HG03442 (cell line): ENCODE measurements around the gene CFAP46.
"Not testable (repeated sequence)": the region's sequence is repeated elsewhere in the genome, so short reads cannot be mapped to it uniquely, and the experiment has no call there.

ENCODE experiments used
- ATAC-seq: cut with Tn5 transposase; IDR thresholded peaks from one replicate; pipeline ENCODE4 v1.9.1; 2021; ENCODE audit warnings: mild to moderate bottlenecking, moderate library complexity; ENCODE audit not compliant: unreplicated experiment

CFAP46 gene

GRCh38 chr10:132902656-132903575, 39.5 kb downstream of the CFAP46 start:
- not testable (repeated sequence) for ATAC-seq

- no peak for ATAC-seq
Observed at GRCh38 chr10:132901351-132901750, 41.0 kb downstream of the CFAP46 start.

DNA sequence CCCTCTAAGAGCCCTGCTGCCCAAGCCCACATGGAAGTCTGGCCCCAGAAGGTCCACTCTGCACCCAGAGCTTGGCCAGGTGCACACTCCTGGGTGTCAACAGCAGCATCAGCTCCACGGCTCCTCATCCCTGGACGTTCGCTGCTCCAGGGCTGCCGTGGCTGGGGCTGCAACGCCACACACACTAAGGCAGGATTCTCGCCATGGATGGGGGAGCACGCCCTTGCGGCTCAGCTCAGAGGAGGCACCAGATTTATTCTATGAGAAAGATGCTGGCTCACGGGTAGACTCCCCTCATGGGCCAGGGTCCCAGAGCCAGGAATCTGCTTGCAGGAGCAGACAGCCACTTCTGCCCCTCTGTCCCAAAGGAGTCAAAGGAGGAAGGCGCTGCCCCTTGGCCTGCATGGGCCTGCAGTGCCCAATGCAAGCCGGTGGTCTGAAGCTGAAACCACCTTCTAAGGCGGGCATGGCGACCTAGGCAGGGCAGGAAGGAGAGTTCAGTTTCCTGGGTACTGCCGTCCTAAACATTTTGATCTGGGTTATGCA, 42.1 kb downstream of the CFAP46 start:
- no peak for ATAC-seq

- ATAC-seq = no peak
Observed at GRCh38 chr10:132899751-132900065, 42.7 kb downstream of the CFAP46 start.

DNA sequence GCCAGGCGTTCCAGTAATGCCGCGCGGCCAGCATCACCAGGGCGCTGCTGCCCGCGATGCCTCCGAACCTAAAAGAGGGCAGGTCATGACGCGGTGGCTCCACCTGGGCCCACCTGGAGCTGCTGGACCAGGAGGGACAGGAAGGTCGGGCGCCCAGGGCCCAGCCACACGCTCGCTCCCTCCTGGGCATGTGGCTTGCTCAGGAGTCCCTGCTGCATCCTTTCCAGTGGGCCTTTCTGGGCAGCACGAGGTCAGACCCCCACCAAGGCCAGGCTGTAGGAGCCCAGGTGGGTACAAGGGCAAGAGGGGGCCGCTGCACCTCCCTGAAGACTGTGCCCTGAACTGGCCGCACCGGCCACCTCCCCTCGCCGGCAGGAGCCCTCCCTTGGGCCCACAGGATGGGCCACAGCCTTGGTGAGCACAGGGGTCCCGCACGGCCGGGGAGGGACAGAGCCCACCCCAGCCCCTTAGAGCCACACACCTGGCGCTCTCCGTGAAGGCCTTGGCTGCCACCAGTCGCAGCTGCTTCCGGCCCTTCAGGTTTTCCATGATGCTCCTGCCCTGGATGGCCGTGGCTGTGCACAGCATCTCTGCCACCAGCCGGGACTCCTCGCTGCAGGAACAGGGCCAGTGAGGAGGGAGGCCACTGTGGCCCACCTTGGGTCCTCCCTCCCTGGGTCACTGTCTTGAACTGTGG, 43.2 kb downstream of the CFAP46 start:
- ATAC-seq = no peak

DNA sequence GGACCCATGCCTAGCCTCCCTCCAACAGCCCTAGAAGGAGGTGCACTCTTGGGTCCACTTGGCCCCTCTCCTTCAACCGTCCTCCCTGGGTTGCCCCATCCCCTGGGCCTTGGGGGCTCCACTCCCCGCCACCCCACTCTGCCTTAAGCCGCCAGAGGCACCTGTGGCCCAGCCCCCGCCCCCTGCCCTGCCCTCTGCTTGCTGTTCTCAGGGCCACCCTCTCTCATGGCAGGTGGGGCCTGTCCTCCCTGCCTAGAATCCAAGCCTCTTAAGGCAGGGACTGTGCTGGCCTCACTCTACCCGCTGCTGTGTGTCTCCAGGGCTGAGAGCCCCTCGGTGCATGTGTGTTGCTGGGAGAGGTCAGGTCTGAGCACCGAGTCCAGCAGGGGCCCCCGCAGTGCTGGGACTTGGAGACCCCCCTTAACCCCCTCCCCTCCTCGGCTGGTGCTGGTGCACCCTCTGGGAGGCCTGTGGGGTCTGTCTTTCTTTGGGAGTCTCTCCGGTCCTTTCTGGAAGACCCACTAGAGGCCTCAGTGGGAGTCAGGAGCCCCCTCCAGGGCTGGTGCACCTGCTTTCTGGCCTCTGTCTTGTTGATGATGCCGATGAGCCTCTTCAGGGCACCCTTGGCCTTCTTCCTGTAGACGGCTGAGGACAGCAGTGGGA, 43.8 kb downstream of the CFAP46 start:
- no peak for ATAC-seq

DNA sequence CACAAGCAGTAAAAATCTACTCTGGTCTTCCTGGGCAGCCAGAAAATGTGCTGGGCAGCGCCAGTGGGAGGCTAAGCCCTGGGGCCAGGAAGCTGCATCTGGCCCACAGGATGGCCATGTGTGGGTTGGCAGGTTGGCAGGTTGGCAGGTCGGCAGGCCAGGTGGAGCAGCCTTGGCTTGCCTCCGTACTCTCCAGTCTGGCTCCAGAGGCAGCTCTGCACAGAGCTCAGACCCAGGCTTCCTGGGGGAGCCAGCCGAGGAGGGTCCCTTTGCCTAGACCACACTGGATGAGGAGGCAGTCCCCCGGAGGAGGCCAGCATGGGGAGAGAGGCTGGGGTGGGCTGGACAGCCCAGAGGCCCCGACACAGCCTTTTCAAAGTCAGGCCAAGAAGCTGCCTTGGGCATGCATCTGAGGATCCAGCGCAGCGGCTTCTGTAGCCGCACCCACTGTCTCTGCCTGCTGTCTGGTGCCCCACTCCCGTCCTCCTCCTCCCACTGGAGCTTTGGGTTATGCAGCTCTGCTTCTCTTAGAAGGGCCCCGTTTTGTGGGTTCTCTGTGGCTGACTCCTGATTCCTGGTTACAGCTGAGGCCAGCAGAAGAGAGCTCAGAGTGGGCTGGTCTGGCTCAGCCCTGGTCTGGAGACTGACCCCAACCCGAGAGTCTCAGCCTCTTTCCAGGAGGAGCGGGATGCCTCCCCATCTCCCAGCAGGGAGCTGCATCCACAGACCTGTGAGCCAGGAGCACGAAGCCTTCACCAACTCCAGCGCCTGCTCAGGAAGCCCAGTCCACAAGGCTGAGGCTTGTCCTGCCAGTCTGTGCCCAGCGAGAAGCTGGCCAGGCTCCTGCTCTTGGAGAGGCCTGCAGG, 44.6 kb downstream of the CFAP46 start:
- no peak for ATAC-seq

DNA sequence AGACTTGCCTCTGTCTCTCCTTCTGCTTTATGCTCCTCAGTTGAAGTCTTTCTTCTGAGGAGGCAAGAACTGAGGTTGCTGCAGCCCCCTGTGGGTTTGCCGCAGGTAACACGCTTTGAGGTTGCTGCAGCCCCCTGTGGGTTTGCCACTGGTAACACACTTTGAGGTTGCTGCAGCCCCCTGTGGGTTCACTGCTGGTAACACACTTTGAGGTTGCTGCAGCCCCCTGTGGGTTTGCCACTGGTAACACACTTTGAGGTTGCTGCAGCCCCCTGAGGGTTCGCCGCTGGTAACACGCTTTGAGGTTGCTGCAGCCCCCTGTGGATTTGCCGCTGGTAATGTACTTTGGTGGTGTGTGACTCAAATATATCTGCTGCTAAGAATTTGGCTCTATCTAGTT, 48.6 kb downstream of the CFAP46 start:
- ATAC-seq = not testable (repeated sequence)

DNA sequence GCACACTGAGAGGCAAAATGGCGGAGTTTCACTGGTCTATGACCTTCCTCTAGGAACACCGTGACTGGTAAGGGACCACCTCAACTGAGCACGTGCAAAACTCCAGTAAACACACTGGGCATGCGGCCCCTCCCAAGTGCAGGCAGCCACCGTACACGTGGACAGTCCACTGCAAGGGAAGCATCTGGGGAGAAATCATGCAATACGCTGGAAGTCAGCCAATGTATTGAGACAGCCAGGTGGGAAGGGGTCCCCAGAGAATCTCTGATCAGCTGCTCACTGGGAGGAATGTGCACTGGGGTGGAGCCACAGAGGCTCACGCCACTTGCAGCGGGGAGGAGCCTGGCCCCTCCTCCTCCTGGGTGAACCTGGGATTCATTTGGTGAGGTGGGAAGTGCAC, 49.3 kb downstream of the CFAP46 start:
- no peak for ATAC-seq

- ATAC-seq = no peak
Observed at GRCh38 chr10:132892004-132892403, 50.4 kb downstream of the CFAP46 start.

GRCh38 chr10:132891368-132891767, 51.0 kb downstream of the CFAP46 start:
- no peak for ATAC-seq

GRCh38 chr10:132890301-132890700, 52.1 kb downstream of the CFAP46 start:
- no peak for ATAC-seq

DNA sequence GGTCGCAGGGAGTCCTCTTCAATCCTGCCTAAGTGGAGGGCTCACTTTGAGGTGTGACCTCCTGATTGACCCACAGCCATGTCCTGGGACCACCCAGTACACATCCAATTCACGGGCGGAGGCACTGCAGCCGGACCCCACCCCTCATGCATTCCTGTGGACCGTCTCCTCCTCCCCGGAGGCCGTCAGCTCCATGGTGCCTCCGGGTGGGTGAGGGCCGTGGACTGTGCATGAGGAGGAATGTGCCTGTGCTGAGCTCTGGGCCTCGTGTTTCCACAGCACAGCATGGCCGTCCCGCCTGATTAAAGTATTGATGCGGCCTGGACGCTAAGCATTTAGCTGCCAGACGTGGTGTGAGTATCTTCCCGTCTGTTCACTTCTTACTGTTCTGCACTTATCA, 52.8 kb downstream of the CFAP46 start:
- ATAC-seq = no peak

DNA sequence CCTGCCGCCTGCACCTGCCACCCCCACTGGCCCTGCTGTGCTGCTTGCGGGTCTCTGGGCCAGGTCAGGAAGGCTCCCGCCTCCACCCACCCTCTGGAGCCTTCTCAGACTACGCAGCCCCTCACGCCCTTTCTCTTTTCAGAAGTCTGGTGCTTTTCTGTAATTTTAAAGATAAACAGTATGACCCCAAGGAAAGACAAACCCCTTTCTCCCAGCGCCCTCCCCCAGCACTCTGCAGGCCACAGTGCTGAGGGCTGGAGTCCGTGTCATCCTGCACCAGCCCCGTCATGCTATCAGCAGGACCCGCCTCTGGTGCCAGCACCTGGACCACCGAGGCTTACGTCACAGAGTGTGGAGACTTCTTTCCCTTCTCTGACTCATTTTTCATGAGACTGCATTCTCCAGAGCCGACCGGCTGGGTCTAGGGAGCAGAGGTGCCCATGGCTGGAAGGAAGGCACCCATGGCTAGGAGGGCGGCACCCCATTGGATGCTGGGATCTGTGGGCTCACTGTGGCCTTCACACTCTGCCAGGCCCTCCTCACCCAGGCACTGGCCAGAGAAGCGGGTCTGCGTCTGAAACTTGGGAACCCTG, 53.4 kb downstream of the CFAP46 start:
- ATAC-seq = no peak

DNA sequence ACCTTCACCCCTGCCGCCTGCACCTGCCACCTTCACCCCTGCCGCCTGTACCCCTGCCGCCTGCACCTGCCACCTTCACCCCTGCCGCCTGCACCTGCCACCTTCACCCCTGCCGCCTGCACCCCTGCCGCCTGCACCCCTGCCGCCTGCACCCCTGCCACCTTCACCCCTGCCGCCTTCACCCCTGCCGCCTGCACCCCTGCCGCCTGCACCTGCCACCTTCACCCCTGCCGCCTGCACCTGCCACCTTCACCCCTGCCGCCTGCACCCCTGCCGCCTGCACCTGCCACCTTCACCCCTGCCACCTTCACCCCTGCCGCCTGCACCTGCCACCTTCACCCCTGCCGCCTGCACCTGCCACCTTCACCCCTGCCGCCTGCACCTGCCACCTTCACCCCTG, 53.9 kb downstream of the CFAP46 start:
- ATAC-seq = not testable (repeated sequence)

DNA sequence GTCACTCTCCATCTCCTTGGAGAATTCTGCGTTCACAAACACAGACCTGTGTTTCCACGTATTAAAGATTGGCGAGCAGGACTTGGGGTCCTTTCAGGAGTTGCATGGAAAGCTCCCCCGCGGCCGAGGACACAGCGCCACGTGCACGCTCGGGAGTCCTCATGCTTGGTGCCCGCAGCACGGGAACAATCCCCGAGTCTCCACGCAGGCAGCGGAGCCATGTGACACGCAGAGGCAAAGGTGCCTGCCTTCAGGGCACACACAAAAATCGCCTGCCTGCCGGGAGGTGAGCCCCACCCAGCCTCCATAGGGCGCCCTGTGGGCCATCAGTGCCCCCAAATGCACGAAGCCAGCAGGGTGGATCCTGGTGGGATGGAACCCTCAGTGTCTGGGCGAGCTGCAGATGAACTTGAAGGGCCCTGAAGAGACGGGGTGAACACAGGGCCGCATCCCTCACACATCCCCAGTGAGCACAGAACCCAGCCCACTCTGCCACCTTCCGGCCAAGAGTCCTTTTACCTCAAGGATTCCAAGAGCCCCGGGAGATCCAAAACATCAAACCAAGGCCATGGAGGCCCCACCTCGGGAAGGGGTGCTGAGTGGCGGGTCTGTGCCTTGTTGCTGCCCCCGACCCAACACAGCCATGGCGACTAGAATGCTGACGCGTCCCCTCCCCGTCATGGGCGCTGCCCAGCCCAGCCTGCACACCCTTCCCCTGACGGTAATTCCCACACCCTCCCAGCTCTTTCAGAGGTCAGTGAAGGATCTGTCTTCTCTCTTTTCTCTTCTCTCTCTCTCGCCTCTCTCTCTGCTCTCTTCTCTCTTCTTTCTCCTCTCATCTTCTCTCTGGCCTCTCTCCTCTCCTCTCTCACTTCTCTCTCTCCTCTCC, 55.9 kb downstream of the CFAP46 start:
- ATAC-seq = no peak

DNA sequence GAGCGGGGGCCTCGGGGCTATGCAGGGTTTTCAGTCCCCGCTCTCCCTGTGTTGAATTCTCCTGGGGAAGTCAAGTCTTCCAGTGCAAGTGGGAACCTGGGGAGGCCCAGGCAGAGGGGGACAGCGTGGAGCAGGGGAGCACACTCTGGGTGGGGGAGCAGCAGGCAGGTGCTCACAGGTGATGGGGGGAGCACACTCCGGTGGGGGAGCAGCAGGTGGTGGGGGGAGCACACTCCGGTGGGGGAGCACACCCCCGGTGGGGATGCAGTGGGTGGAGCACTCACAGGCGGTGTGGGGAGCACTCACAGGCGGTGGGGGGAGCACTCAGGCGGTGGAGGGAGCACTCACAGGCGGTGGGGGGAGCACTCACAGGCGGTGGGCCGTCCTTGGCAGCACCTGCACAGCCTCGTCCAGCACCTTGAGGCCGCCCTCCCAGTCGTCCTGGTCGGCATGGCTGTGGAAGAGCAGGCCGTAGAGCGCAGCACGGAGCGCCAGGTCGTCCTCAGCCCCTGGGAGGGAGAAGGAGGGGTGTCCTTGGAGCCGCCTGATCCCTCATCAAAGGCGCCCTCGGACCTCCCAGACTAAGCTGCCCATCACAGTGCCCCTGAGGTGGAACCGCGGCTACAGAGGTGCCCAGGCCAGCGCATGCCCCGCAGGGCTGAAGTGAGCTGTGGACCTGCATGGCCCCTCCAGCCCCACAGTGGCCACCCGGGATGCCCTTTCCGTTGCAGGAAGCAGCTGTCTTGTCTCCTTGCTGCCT, 56.7 kb downstream of the CFAP46 start:
- ATAC-seq = no peak

DNA sequence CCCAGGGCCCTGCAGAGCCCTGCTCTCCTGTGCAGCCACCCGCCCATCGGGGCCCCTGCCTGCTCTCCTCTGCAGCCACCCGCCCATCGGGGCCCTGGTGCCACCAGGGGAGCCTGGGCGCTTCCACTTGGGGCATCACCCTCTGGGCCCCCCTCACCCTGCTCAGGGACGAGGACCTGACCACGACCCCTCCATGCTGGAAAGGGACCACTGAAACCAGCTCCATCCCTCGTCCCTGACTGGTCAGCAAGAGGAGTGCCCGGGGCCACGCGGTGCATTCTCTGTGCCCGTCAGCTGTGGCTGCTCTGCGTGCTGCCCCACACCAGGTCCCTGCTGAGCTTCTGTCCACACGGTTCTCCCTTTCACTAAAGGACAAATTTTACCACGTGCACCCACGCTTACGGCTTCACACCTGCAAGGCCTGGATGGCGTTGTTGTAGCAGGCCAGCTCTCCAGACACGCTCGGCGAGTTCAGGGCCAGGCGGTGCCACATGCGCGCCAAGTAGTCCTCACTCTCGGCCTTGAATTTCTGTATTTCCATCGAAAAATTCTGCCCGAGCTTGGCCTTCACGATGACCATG, 57.6 kb downstream of the CFAP46 start:
- no peak for ATAC-seq
